Retinal pigment epithelial cell (primary cell): ENCODE measurements around the gene NDFIP2.
"Not testable (repeated sequence)": the region's sequence is repeated elsewhere in the genome, so short reads cannot be mapped to it uniquely, and the experiment has no call there.

Experiments used
- DNase-seq: peaks from one replicate; pipeline ENCODE4 v3.0.0-alpha.2; 2010; ENCODE audit warnings: low read depth
- H3K4me3 ChIP-seq: 2 replicates; pipeline ENCODE4 v1.5.1; 2011; ENCODE audit warnings: mild to moderate bottlenecking, low read length, control low read depth, moderate library complexity
- TF ChIP-seq, protein P1 (sequence below): conservative IDR thresholded peaks from 2 replicates; pipeline ENCODE4 v1.5.1; 2011; ENCODE audit warnings: low read depth, low read length, control low read depth, inconsistent platforms

The NDFIP2 gene

DNA sequence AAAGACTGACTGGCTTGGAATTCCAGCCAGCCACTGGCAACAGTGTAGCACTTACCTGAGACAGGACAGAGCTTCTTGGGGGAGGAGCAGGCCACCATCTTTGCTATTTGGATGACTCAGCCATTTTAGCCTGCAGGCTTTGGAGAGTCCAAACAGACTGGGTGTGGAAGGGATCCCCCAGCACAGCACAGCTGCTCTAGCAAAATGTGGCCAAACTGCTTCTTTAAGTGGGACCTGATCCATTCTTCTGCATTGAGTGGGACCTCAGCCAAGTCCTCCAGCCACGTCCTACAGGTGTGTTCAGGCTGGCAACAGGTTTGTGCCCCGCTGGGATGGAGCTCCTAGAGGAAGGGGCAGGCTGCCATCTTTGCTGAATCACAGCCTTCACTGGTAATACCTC is 80.0 kb downstream of the NDFIP2 start:
- no peak overlapping the region for H3K4me3 ChIP-seq
- TF ChIP-seq, protein P1, sequence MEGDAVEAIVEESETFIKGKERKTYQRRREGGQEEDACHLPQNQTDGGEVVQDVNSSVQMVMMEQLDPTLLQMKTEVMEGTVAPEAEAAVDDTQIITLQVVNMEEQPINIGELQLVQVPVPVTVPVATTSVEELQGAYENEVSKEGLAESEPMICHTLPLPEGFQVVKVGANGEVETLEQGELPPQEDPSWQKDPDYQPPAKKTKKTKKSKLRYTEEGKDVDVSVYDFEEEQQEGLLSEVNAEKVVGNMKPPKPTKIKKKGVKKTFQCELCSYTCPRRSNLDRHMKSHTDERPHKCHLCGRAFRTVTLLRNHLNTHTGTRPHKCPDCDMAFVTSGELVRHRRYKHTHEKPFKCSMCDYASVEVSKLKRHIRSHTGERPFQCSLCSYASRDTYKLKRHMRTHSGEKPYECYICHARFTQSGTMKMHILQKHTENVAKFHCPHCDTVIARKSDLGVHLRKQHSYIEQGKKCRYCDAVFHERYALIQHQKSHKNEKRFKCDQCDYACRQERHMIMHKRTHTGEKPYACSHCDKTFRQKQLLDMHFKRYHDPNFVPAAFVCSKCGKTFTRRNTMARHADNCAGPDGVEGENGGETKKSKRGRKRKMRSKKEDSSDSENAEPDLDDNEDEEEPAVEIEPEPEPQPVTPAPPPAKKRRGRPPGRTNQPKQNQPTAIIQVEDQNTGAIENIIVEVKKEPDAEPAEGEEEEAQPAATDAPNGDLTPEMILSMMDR = no peak
- no peak for DNase-seq

DNA sequence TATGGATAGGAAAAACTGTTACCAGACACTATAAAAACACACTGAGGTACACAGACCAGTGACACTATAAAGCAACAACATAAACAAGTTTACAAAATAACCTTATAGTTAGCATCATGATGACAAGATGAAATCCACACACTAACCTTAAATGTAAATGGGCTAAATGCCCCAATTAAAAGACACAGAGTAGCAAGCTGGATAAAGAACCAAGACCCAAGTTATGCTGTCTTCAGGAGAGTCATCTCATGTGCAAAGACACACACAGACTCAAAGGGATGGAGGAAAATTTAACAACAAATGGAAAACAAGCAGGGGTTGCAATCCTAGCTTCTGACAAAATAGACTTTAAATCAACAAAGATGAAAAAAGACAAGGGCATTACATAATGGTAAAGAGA is 81.6 kb downstream of the NDFIP2 start:
- TF ChIP-seq, protein P1 = no peak
- no peak overlapping the region for H3K4me3 ChIP-seq
- no peak for DNase-seq

DNA sequence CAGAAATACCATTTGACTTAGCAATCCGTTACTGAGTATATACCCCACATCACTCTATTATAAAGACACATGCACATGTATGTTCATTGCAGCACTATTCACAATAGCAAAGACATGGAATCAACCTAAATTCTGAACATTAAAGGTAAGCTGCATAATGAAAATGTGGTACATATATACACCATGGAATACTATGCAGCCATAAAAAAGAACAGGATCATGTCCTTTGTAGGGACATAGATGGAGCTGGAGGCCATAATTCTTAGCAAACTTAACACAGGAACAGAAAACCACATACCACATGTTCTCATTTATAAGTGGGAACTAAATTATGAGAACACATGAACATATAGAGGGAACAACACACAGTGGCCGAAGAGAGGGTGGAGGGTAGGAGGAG is 85.2 kb downstream of the NDFIP2 start:
- no peak overlapping the region for H3K4me3 ChIP-seq

DNA sequence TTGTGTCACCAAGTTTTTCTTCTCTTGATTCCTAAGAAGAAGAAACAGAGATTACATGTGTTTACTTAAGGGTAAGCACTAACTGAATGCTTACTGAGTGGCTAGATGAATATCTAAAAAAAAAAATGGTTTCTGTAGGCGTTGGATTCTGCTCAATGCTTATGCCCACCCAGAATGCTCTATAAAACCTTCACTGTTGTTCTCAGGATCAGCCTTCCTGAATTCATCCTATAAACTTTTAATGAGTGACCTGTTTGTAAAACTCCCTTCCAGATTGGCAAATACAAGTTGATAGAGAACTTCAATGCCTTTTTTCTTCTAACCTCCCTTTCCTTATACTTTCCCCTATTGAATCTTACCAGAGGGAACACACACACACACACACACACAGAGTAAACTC is 90.2 kb downstream of the NDFIP2 start:
- no peak for DNase-seq
- no peak overlapping the region for H3K4me3 ChIP-seq
- TF ChIP-seq, protein P1 = no peak

More for the DNA sequence above, 85.2 kb downstream of the NDFIP2 start:
- TF ChIP-seq, protein P1 = no peak
- DNase-seq = no peak

DNA sequence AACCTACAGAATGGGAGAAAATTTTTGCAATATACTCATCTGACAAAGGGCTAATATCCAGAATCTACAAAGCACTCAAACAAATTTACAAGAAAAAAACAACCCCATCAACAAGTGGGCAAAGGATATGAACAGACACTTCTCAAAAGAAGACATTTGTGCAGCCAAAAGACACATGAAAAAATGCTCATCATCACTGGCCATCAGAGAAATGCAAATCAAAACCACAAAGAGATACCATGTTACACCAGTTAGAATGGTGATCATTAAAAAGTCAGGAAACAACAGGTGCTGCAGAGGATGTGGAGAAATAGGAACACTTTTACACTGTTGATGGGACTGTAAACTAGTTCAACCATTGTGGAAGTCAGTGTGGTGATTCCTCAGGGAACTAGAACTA is 92.9 kb downstream of the NDFIP2 start:
- not testable (repeated sequence) for H3K4me3 ChIP-seq, DNase-seq

DNA sequence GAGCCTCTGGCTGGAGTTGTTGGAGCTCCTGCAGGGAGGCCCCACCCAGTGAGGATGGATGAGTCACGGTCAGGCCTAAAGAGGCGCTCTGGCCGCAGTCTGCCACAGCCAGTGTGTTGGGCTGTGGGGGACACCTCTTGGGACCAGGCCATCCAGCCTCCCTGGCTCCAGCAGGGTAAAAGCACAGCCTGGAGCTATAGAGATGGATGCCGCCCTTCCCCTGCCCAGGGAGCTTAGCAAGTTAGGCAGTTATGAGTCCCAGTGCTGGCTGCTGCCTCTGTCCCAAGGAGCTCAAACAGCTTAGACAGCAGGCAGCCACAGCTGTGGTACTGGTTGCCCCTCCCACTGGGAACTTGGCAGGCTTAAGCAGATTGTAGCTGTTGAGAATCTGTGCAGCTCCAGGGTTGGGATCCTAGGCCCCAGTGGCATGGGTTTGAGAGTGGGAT is 100.9 kb downstream of the NDFIP2 start:
- no peak overlapping the region for H3K4me3 ChIP-seq
- TF ChIP-seq, protein P1 = no peak
- DNase-seq = peak; percentile 51

DNA sequence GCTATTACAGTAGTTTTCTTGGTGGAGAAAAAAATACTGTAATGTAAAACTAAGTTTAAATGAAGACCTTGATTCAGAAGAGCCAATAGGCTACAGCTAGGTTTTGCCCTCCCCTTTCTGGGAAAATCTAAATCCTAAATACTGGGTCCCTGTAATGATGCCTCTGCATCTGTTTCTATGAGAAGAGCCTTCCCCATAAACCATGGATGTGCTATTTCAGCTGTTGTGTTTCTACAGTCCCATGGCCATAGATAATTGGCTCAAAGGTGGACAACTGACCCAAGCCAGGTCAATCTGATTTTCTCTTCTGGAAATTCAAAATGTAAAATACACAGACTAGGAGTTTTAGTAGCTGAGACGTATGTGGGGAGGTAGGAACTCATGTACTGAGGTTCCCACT is 101.9 kb downstream of the NDFIP2 start:
- TF ChIP-seq, protein P1 = no peak
- no peak overlapping the region for H3K4me3 ChIP-seq
- DNase-seq = no peak

DNA sequence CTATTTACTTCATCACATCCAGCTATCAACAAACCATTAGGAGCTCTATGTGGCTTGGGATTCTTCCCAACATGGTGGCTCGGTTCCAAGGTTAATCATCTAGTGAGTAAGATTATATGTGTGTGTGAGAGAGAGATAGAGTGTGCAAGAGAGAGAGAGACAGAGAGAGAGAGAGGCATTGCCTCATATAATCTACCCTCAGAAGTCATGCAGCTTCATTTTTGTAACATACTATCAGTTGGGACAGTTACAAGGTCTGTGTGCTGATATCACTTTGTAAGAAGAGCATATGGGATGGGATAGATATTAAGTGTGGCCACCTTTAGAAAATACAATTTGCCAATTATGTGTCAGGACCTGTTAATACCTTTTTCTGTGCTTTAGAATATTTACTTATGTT is 104.1 kb downstream of the NDFIP2 start:
- TF ChIP-seq, protein P1 = no peak
- H3K4me3 ChIP-seq = no peak overlapping the region
- no peak for DNase-seq
